HepG2 (cell line): Measurements from ENCODE around the gene TLCD3B. TPM values are rescaled to one million over a fixed set of nuclear protein-coding genes. Genes with fewer than 3 reads are reported as not detected.

Source experiments
- ARNT2 ChIP-seq: sonication (generic); formaldehyde crosslinking; IDR thresholded peaks from 2 replicates; pipeline ENCODE4 v1.8.0; 2022; ENCODE audit warnings: mild to moderate bottlenecking, low read depth, missing genetic modification reagents, moderate library complexity
- HINFP ChIP-seq: sonication (generic); formaldehyde crosslinking; IDR thresholded peaks from 2 replicates; pipeline ENCODE4 v1.4.0; 2020; ENCODE audit warnings: low read depth, mild to moderate bottlenecking, missing genetic modification reagents
- ISL2 ChIP-seq: sonication (generic); formaldehyde crosslinking; IDR thresholded peaks from 2 replicates; pipeline ENCODE4 v1.5.0; 2020; ENCODE audit warnings: missing genetic modification reagents
- KDM2A ChIP-seq: sonication (generic); formaldehyde crosslinking; IDR thresholded peaks from 2 replicates; pipeline ENCODE4 v1.4.0; 2020; ENCODE audit warnings: low read depth, missing genetic modification reagents, borderline replicate concordance
- MED1 ChIP-seq: sonication (generic); formaldehyde crosslinking; IDR thresholded peaks from 2 replicates; pipeline ENCODE4 v1.4.0; 2020; ENCODE audit warnings: missing genetic modification reagents
- MED8 ChIP-seq: sonication (generic); formaldehyde crosslinking; IDR thresholded peaks from 2 replicates; pipeline ENCODE4 v1.8.1; 2023; ENCODE audit warnings: mild to moderate bottlenecking, missing genetic modification reagents; ENCODE audit not compliant: insufficient replicate concordance
- MLX ChIP-seq: IDR thresholded peaks from 2 replicates; pipeline ENCODE4 v1.6.1; 2016
- MYC ChIP-seq: sonication (generic); formaldehyde crosslinking; IDR thresholded peaks from 2 replicates; pipeline ENCODE4 v1.9.0; 2021; ENCODE audit warnings: missing genetic modification reagents, borderline replicate concordance
- NR1H2 ChIP-seq: sonication (generic); formaldehyde crosslinking; IDR thresholded peaks from 2 replicates; pipeline ENCODE4 v1.8.1; 2022; ENCODE audit warnings: low read depth, missing genetic modification reagents, borderline replicate concordance
- NR2C2 ChIP-seq: sonication (generic); formaldehyde crosslinking; IDR thresholded peaks from 2 replicates; pipeline ENCODE4 v1.4.0; 2020; ENCODE audit warnings: missing genetic modification reagents, mild to moderate bottlenecking, moderate library complexity, borderline replicate concordance
- POGZ ChIP-seq: sonication (generic); formaldehyde crosslinking; IDR thresholded peaks from 2 replicates; pipeline ENCODE4 v1.4.0; 2020; ENCODE audit warnings: mild to moderate bottlenecking, missing genetic modification reagents
- PPARG ChIP-seq: conservative IDR thresholded peaks from 2 replicates; pipeline ENCODE4 v1.6.1; 2016; ENCODE audit warnings: missing biosample characterization, missing genetic modification reagents
- SAP130 ChIP-seq: IDR thresholded peaks from 2 replicates; pipeline ENCODE4 v1.6.1; 2016; ENCODE audit warnings: low read depth
- SMC3 ChIP-seq: IDR thresholded peaks from 2 replicates; pipeline ENCODE4 v1.6.1; 2011; ENCODE audit warnings: low read length, improper control_type of control experiment
- THAP11 ChIP-seq: IDR thresholded peaks from 2 replicates; pipeline ENCODE4 v1.6.1; 2016; ENCODE audit warnings: missing biosample characterization, missing genetic modification reagents
- ZBTB21 ChIP-seq: sonication (generic); formaldehyde crosslinking; IDR thresholded peaks from 2 replicates; pipeline ENCODE4 v1.4.0; 2020; ENCODE audit warnings: missing genetic modification reagents
- ZNF564 ChIP-seq: sonication (generic); formaldehyde crosslinking; IDR thresholded peaks from 2 replicates; pipeline ENCODE4 v1.8.1; 2023; ENCODE audit warnings: mild to moderate bottlenecking, missing genetic modification reagents
- ZSCAN12 ChIP-seq: sonication (generic); formaldehyde crosslinking; IDR thresholded peaks from 2 replicates; pipeline ENCODE4 v1.9.0; 2021; ENCODE audit warnings: mild to moderate bottlenecking, missing genetic modification reagents
- polyA plus RNA-seq, 8 experiments: library from polyadenylated mRNA; depleted of rRNA in 3 of 8; stranded (reverse) in 7 of 8; unstranded in 1 of 8; fragments of >200 nt; fragmentation: Illumina TruSeq in 4 of 8; extraction: Trizol in 4 of 8; gene quantifications; 2 replicates each; pipeline versions ENCODE4 v1.2.1 to v1.2.3, GENCODE V29; 2011 to 2016; ENCODE audit warnings: low read depth in 4 of 8, missing spikeins in 1 of 8, mixed read lengths in 1 of 8; ENCODE audit not compliant: insufficient read depth in 1 of 8
- total RNA-seq, 5 experiments: library from RNA; depleted of rRNA; stranded (reverse); fragments of >200 nt; fragmentation: Illumina TruSeq; extraction: Trizol; gene quantifications; 2 replicates each; pipeline ENCODE4 v1.2.3, GENCODE V29; 2016; ENCODE audit warnings: low read depth in 1 of 5
- TF ChIP-seq, protein P1 (sequence below): sonication (generic); formaldehyde crosslinking; IDR thresholded peaks from 2 replicates; pipeline ENCODE4 v1.4.0; 2020; ENCODE audit warnings: missing genetic modification reagents
- TF ChIP-seq, protein P2 (sequence below): IDR thresholded peaks from 2 replicates; pipeline ENCODE4 v1.6.1; 2018; ENCODE audit warnings: missing genetic modification reagents, mild to moderate bottlenecking, missing compliant biosample characterization
- TF ChIP-seq, protein P3 (sequence below): sonication (generic); formaldehyde crosslinking; IDR thresholded peaks from 2 replicates; pipeline ENCODE4 v1.4.0; 2020; ENCODE audit warnings: mild to moderate bottlenecking, low read depth, missing genetic modification reagents

Gene TLCD3B
- total and polyA plus RNA-seq, 2 of the 13 experiments (the other 11 are each of a cell fraction or from before 2014, with no cell fraction given) = not detected

DNA sequence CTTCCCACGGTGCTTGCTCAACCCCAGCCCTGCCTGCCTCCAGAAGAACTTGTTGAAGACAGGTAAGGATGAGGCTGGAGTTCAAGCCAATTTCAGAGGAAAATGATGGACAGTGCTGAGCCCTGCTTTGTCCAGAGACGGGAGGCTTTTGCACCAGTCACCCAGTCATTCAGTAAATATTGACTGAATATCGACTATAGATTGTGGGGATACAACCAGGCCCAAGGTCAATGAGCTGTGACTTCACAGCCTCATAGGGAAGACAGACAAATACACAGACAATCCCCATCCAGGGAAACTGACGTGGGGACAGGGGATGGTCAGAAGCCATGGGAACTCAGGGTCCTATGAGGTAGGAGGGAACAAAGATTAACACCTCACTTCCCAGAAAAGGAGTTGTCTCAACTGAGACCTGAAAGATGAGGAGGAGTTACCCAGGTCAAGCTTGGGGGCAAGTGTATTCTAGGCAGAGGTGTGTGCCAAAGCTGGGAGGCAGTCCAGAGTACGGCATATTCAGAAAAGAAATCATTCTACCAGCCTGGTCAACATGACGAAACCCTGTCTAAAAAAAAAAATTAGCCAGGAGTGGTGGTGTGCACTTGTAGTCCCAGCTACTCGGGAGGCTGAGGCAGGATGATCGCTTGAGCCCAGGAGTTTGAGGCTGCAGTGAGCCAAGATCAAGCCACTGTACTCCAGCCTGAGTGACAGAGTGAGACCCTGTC is 14.4 kb downstream of the TLCD3B start (continued):
- TF ChIP-seq, protein P1, sequence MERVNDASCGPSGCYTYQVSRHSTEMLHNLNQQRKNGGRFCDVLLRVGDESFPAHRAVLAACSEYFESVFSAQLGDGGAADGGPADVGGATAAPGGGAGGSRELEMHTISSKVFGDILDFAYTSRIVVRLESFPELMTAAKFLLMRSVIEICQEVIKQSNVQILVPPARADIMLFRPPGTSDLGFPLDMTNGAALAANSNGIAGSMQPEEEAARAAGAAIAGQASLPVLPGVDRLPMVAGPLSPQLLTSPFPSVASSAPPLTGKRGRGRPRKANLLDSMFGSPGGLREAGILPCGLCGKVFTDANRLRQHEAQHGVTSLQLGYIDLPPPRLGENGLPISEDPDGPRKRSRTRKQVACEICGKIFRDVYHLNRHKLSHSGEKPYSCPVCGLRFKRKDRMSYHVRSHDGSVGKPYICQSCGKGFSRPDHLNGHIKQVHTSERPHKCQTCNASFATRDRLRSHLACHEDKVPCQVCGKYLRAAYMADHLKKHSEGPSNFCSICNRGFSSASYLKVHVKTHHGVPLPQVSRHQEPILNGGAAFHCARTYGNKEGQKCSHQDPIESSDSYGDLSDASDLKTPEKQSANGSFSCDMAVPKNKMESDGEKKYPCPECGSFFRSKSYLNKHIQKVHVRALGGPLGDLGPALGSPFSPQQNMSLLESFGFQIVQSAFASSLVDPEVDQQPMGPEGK (CRISPR knock-in tag) = 0 out of 2 replicates have a peak, but pooled peaks have one; percentile 8
- TF ChIP-seq ISL2 (CRISPR knock-in tag) (no peak), ARNT2 (CRISPR knock-in tag) (no peak), NR1H2 (no peak), PPARG (CRISPR knock-in tag) (peak; percentile 76), MYC (CRISPR knock-in tag) (no peak), MED1 (CRISPR knock-in tag) (peak; percentile 51), ZNF564 (CRISPR knock-in tag) (no peak), ZBTB21 (0 out of 2 replicates have a peak, but pooled peaks have one; percentile 17), HINFP (CRISPR knock-in tag) (no peak), NR2C2 (CRISPR knock-in tag) (0 out of 2 replicates have a peak, but pooled peaks have one; percentile 22), SMC3 (no peak), SAP130 (CRISPR knock-in tag) (peak; percentile 49; the same call in 1 of the 2 replicates), ZSCAN12 (CRISPR knock-in tag) (no peak), KDM2A (CRISPR knock-in tag) (0 out of 2 replicates have a peak, but pooled peaks have one; percentile 34), POGZ (CRISPR knock-in tag) (no peak), MED8 (no peak), MLX (CRISPR knock-in tag) (no peak), THAP11 (CRISPR knock-in tag) (0 out of 2 replicates have a peak, but pooled peaks have one; percentile 28)
- TF ChIP-seq, protein P2, sequence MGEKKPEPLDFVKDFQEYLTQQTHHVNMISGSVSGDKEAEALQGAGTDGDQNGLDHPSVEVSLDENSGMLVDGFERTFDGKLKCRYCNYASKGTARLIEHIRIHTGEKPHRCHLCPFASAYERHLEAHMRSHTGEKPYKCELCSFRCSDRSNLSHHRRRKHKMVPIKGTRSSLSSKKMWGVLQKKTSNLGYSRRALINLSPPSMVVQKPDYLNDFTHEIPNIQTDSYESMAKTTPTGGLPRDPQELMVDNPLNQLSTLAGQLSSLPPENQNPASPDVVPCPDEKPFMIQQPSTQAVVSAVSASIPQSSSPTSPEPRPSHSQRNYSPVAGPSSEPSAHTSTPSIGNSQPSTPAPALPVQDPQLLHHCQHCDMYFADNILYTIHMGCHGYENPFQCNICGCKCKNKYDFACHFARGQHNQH (CRISPR knock-in tag) = peak; percentile 57; the same call in 1 of the 2 replicates
- TF ChIP-seq, protein P3, sequence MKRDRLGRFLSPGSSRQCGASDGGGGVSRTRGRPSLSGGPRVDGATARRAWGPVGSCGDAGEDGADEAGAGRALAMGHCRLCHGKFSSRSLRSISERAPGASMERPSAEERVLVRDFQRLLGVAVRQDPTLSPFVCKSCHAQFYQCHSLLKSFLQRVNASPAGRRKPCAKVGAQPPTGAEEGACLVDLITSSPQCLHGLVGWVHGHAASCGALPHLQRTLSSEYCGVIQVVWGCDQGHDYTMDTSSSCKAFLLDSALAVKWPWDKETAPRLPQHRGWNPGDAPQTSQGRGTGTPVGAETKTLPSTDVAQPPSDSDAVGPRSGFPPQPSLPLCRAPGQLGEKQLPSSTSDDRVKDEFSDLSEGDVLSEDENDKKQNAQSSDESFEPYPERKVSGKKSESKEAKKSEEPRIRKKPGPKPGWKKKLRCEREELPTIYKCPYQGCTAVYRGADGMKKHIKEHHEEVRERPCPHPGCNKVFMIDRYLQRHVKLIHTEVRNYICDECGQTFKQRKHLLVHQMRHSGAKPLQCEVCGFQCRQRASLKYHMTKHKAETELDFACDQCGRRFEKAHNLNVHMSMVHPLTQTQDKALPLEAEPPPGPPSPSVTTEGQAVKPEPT (CRISPR knock-in tag) = 0 out of 2 replicates have a peak, but pooled peaks have one; percentile 30
